OCI-LY7 (cell line): ENCODE measurements around the gene PSMD1.

Source experiments
- EZH2phosphoT487 ChIP-seq: fragments of 200-600 bp; sonication (generic); IDR thresholded peaks from 2 replicates; pipeline ENCODE4 v1.6.1; 2018; ENCODE audit warnings: low read depth, borderline replicate concordance, mild to moderate bottlenecking, mixed run types, antibody characterized with exemption, low read length, moderate library complexity, mixed read lengths
- TF ChIP-seq, protein P1 (sequence below): fragments of 200-600 bp; sonication (generic); conservative IDR thresholded peaks from 2 replicates; pipeline ENCODE4 v1.5.1; 2014; ENCODE audit warnings: mild to moderate bottlenecking, antibody characterized with exemption, low read length, moderate library complexity, mixed read lengths

DNA sequence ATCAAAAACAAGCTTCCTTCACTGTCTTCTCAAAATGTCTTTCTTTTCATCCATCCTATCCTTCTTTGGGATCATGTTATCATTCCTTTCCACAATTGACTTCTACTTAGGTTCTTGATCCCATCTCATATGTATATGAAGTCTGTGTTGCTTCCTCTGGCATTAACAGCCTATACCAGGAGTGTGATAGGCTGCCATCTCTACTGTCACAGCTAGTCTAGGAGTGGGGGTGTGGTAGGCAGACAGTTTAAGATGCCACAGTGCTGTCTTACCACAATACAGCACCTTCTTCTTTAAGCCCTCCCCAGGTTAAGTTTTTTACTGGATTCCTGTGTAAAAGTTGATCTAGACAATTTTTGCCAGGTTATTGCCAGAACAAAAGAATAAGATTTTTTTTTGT lies 71.9 kb downstream of the PSMD1 start:
- TF ChIP-seq, protein P1, sequence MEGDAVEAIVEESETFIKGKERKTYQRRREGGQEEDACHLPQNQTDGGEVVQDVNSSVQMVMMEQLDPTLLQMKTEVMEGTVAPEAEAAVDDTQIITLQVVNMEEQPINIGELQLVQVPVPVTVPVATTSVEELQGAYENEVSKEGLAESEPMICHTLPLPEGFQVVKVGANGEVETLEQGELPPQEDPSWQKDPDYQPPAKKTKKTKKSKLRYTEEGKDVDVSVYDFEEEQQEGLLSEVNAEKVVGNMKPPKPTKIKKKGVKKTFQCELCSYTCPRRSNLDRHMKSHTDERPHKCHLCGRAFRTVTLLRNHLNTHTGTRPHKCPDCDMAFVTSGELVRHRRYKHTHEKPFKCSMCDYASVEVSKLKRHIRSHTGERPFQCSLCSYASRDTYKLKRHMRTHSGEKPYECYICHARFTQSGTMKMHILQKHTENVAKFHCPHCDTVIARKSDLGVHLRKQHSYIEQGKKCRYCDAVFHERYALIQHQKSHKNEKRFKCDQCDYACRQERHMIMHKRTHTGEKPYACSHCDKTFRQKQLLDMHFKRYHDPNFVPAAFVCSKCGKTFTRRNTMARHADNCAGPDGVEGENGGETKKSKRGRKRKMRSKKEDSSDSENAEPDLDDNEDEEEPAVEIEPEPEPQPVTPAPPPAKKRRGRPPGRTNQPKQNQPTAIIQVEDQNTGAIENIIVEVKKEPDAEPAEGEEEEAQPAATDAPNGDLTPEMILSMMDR: no peak
- no peak for TF ChIP-seq EZH2phosphoT487
